GM23248 (cell line): Measurements from ENCODE around the gene ICE2.

ENCODE experiments used
- EZH2 ChIP-seq: fragments of 200-600 bp; sonication (generic); IDR thresholded peaks from 2 replicates; pipeline ENCODE4 v1.6.1; 2018; ENCODE audit warnings: antibody characterized with exemption, mild to moderate bottlenecking; ENCODE audit not compliant: insufficient read depth, poor library complexity, severe bottlenecking
- EZH2phosphoT487 ChIP-seq: fragments of 200-600 bp; sonication (generic); IDR thresholded peaks from 2 replicates; pipeline ENCODE4 v1.6.1; 2018; ENCODE audit warnings: antibody characterized with exemption, moderate library complexity, mild to moderate bottlenecking, low read depth; ENCODE audit not compliant: insufficient read depth

DNA sequence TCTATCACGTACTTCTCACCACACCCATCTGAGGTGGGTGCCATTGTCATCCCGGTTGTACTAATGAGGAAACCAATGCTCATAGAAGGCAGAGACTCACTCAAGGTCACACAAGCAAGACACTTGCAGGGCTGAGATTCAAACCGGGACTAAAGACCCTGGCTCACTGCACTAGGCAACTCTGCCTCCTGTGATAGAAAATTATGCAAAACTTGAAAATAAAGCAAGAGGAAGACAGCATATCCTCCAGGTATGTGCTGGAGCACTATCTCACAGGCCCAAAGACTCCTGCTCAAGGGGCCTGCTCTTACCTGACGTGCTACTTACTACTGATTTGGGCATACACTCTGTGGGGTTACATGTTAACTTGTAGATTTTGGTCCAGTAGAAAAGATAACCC, 106.7 kb downstream of the ICE2 start:
- TF ChIP-seq EZH2phosphoT487 (no peak), EZH2 (no peak)
